NB4 (cell line): ENCODE data around the gene C11orf86.

Experiments used
- POLR2A ChIP-seq: IDR thresholded peaks from 2 replicates; pipeline ENCODE4 v1.6.1; 2011; ENCODE audit warnings: mild to moderate bottlenecking; ENCODE audit not compliant: insufficient read length; ENCODE audit errors: extremely low read depth
- TF ChIP-seq, protein P1 (sequence below): IDR thresholded peaks from one replicate; pipeline ENCODE4 v1.5.1; 2012; ENCODE audit warnings: low read depth, low read length

DNA sequence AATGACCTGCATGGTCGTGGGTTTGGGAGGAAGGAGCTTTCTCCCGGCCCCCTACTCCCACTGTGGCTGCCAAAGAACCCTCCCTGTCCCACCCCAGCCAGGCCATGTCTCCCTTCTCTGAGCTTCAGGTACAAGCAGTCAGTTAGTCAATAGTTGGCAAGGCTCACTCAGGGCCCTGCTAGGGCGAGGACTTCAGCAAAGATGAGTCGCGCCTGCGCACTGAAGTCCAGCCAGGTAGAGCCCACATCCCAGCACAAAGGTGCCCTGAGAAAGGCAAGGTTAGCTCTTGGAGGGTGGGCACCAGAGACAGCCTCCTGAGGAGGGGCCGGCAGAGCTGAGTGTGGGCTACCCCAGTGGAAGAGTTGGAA lies 11.1 kb downstream of the C11orf86 start:
- TF ChIP-seq, protein P1, sequence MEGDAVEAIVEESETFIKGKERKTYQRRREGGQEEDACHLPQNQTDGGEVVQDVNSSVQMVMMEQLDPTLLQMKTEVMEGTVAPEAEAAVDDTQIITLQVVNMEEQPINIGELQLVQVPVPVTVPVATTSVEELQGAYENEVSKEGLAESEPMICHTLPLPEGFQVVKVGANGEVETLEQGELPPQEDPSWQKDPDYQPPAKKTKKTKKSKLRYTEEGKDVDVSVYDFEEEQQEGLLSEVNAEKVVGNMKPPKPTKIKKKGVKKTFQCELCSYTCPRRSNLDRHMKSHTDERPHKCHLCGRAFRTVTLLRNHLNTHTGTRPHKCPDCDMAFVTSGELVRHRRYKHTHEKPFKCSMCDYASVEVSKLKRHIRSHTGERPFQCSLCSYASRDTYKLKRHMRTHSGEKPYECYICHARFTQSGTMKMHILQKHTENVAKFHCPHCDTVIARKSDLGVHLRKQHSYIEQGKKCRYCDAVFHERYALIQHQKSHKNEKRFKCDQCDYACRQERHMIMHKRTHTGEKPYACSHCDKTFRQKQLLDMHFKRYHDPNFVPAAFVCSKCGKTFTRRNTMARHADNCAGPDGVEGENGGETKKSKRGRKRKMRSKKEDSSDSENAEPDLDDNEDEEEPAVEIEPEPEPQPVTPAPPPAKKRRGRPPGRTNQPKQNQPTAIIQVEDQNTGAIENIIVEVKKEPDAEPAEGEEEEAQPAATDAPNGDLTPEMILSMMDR = no peak
- no peak for TF ChIP-seq POLR2A
